8988T (cell line): ENCODE measurements around the gene DIS3L2.
"Not testable (repeated sequence)": the region's sequence is repeated elsewhere in the genome, so short reads cannot be mapped to it uniquely, and the experiment has no call there.

Experiments used
- DNase-seq: peaks from one replicate; pipeline ENCODE4 v3.0.0; 2011

DIS3L2 gene

GRCh38 chr2:232336981-232337720, 375.6 kb downstream of the DIS3L2 start:
- no peak for DNase-seq

GRCh38 chr2:232338094-232338758, 376.7 kb downstream of the DIS3L2 start:
- DNase-seq, result not testable (repeated sequence)

- no peak for DNase-seq
Measured at GRCh38 chr2:232338759-232339106, 377.2 kb downstream of the DIS3L2 start.

GRCh38 chr2:232339121-232340081, 377.9 kb downstream of the DIS3L2 start:
- no peak for DNase-seq

- DNase-seq, result no peak
Measured at GRCh38 chr2:232340171-232340935, 378.8 kb downstream of the DIS3L2 start.

GRCh38 chr2:232341061-232341738, 379.7 kb downstream of the DIS3L2 start:
- no peak for DNase-seq

GRCh38 chr2:232341739-232342126, 380.2 kb downstream of the DIS3L2 start:
- no peak for DNase-seq

- DNase-seq, result no peak
Measured at GRCh38 chr2:232342635-232343565, 381.4 kb downstream of the DIS3L2 start.

GRCh38 chr2:232343821-232344220, 382.3 kb downstream of the DIS3L2 start:
- no peak for DNase-seq

GRCh38 chr2:232345251-232345650, 383.7 kb downstream of the DIS3L2 start:
- DNase-seq, result no peak

- no peak for DNase-seq
Measured at GRCh38 chr2:232347369-232347768, 385.9 kb downstream of the DIS3L2 start.

- no peak for DNase-seq
Measured at GRCh38 chr2:232348936-232349335, 387.4 kb downstream of the DIS3L2 start.

- no peak for DNase-seq
Measured at GRCh38 chr2:232349546-232349945, 388.0 kb downstream of the DIS3L2 start.

GRCh38 chr2:232349946-232350635, 388.6 kb downstream of the DIS3L2 start:
- DNase-seq, result no peak

- DNase-seq, result no peak
Measured at GRCh38 chr2:232350804-232351685, 389.5 kb downstream of the DIS3L2 start.

- DNase-seq, result no peak
Measured at GRCh38 chr2:232351686-232352510, 390.4 kb downstream of the DIS3L2 start.

- DNase-seq, result no peak
Measured at GRCh38 chr2:232352511-232353091, 391.1 kb downstream of the DIS3L2 start.

GRCh38 chr2:232353096-232353495, 391.6 kb downstream of the DIS3L2 start:
- no peak for DNase-seq
